Measurements from ENCODE around the gene SARNP.

DNA sequence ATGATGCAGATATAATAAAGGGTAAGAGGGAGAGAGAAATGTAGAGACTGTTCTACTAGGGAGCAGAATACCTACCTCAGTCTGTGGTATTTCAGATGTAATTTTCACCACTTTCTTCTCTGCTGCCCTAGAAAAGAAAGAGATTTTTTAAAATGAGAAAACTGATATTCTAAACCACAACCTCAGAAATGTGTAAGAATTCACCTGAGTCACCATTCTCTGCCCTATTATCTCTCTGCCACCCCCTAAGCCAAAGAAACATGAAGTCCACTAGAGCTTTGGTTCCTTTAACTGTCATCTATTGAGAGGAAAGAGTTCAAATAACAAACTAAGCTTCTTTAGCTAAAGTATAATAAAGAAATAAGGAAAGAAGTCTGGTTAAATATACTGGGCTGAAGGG lies 21.6 kb downstream of the SARNP start:
- TF ChIP-seq CTCF (IDR thresholded peaks at IDR 0.05; ENCODE audit: low read depth, low read length) (no peak), EZH2phosphoT487 (IDR thresholded peaks at IDR 0.05; ENCODE audit: low read depth) (no peak)
